GM21529 (cell line): ENCODE data around the gene LSAMP.

ENCODE experiments used
- ATAC-seq: cut with Tn5 transposase; IDR thresholded peaks from one replicate; pipeline ENCODE4 v1.9.1; 2021; ENCODE audit not compliant: unreplicated experiment

LSAMP gene

DNA sequence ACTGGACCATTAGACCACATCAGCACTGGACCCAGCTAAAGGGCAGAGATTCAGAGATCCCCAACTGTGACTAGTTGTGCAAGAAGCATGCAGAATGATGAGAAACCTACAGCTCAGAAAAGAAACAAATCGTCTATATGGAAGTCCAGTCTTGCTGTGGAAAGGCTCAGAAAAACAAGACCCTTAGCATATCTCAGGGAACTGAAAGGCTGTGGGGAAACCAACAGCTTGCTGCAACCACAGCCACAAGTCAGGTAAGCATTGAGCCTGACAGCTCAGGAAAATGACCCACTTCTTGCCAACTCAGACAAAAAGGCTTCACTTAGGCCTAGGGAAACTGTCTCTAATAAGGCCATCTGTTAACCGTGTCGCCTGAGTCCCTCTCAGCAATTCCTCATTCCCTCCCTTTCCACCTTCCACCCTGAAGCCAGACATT is 145.6 kb downstream of the LSAMP start:
- ATAC-seq, result no peak

DNA sequence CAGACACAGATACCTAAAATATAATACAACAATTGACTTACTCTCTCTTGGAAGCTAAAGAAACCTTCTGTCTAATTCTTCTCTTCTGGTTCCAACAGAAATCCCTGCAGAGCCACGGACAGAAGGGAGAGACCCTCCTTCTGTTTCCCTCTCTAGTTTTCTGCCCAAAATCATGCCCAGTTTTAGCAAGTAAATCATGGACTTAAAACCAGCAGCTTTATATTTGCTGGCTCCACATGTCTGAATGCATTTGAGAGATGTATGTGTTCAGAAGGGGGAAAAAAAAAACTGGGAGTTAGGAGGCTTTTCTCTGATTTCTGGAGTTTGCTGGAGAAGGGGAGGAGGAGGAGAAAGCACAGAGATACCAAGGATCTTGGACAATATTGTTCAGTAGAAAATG is 147.1 kb downstream of the LSAMP start:
- ATAC-seq, result no peak

DNA sequence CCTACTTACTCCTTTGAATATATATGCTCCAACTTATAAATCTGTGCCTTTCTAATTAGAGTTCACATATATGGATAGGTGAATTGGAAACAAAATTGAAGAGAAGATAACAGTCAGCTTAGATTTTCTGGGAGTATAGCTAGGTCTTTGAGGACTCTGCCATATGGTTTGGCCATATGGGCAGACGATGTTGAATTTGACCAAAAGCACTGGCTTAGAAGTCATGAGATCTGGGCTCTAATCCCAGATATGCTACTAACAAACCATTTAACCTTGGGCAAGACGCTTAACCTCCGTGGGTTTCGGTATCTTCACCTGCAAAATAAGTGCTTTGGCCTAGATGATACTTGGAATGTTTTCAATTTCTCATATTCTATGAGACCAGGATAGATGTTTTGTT is 154.1 kb downstream of the LSAMP start:
- ATAC-seq, result no peak

DNA sequence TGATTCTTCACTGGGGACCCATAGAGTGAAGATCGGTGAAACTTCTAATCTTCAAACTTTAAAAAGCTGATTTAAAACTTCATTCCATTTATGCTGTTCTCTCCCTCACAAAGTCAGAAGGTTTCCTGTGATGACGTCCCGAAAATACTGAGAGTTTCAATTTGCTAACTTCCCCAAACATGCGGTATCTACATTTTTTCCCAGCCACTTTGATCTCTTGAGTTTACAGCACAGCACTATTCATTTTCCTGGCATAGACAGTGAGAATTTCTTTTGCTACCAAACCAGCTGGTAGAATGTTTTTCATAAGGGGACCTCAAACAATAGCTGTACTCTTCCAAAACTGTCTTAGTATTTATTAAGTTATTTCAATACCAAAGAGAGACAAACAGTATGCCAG is 156.8 kb downstream of the LSAMP start:
- ATAC-seq, result no peak

DNA sequence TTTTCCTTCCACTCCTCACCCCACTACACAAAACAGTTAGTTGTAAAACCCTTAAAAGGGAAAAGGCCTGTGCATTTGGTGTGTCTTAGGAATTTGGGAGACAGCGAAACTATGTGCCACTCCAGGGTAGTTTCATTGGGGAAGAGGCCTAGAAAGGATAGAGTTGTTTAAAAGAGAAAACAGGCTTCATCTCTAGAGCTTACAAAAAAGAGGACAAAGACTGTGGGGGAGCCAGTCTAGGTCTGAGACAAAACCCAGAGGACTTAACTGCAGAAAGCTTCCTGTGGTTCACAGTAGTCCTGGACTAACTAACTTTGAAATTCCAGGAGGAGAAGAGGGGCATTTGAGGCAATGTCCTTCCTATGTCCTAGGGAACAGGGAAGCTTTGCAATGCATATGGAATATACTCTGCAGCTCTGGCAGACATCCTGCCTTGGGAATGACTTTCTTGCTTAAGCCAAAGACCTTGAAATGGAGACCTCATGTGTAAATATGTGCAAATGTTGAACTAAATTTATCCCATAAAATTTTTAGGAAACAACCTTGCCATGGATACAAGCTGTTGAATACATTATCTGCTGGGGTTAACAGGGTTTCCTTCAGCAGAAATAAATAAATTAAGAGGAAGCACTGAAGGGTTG is 159.4 kb downstream of the LSAMP start:
- ATAC-seq, result no peak

DNA sequence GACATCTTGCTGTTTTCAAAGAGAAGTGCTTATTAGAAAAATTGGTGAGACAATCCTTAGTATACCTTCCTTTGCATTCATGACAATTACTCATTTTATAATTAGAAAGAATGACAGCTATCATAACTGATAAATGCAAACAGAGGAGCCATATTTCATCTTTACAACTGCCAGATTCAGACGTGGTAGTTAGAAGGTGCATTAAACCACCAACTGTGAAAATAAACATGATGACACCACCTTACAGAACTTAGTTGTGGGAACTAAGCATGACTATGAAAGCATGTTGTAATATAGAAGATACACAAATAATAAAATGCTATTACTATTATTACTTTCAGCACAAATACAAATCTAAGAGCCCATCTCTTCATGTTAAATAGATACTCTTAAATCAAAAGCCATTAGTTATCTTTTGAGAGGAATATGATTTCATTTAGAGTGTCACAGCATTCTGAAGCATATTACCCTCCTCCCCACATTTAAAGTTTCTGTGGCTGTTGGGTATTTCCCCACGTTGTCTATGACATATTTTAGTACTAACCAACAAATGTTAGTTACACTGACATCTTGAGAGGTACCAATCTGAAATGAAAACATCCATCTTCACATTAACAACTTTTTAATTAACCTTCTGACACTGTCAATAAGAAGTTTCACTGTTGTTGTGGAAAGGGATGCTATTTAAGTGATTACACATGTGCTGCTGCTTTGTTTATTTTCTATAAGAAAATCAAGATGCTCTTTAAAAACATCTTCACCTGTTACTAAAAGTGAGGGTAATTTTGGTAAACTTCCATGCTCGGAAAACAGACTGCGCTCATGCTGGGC is 163.8 kb downstream of the LSAMP start:
- no peak for ATAC-seq

DNA sequence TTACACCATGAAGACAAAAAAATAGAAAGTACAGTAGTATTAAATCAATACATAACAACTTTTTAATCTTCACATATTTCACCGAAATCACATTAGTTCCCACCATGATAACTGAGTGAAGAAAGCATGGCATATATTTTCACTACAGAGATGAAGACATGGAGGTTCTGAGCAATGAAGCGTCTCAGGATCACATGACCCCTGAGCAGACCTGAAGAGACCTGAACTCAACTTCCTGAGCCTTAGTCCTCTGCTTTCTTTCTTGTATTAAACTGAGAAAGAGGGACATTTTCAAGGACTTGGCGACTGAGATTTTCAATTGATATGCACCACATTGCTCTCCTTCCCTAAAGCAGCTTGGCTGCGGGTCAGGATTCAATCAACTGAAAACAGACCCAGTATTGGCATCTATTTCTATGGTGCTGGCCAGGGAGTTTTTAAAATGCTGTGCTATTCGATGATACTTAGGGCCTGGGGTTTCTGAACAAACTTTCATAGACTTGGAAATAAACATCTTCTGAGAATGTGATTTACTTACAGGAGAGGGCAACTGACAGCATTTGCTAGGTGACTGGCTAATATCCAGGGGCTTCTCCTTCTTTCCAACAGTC is 165.1 kb downstream of the LSAMP start:
- no peak for ATAC-seq

DNA sequence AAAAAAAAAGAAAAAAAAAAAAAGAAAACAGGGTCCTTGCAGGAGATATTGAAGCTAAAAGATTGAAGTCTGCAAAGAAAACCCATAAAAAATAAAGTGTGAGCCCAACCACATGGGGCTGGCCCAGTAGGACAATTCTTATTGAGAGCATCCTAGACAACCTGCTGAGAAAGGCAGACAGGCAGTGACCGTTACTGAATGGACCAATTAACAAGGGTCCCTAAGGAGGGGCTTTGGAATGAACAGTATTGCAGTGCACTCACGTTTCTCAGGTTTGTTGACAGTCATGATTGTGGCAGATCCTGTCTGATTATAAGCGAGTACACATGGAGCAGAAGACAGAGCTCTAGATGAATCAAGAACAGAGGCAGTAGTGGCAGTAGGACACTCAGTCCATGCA is 168.6 kb downstream of the LSAMP start:
- no peak for ATAC-seq

DNA sequence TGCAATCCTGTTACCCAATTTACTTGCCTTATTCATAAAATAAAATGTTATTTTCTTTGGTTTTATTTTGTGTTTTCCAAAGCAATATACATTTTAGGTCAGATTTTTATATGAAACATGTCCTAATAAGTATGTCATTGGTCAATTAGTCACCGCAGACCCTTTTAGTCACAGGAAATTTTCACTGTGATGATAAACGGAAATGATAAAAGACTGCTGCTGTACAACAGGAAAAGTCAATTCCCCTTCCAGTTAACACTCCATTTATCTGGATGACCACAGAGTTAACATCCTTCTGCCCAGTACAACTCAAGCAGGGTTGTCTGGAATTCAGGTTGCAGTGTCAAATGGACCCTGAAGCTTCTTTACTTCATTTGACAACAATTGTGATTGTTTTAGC is 175.2 kb downstream of the LSAMP start:
- ATAC-seq, result no peak

DNA sequence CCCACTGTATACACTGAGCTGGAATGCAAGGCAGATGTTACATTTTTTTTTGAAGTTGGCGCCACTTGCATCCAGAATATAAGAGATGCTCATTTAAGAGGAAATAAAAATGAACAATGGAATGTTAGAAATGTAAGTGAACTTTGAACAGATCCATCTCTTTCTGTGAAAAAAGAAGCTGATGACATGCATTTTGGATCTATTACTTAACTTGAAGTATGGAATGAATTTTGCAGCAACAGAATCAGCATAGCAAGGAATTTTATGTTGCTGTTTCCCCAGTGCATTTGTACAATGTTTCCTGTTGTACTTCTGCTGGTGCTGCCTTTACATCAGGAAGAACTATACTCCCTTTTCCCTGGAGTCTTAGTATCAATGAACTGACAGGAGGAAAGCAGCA is 178.2 kb downstream of the LSAMP start:
- ATAC-seq, result no peak

DNA sequence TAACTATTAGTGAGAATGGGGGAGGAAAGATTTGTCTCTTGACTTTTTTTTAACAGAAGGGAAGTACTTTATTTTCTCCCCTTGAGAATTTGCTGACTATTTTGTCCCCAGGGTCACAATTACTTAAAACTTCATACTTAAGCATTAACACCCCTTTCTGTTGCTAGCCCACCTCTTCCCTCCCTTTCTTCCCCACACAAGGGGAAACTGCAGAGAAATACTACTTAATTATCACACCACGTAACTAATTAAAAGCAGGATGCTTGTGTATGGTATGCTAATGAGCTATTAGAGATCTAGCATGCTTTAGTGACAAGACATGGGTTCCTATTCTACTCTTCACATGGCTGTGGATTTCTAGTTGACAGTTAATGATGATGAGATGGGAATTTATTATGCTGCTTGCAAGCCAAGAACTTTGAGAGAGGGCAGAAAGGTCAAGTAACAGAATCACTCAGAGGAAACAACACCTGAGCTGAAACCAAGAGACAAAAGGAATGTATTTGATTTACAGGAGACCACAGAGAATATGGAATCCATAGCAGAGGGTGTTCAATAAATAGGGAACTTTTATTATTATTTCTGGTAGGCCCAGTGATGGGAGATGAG is 179.2 kb downstream of the LSAMP start:
- no peak for ATAC-seq

DNA sequence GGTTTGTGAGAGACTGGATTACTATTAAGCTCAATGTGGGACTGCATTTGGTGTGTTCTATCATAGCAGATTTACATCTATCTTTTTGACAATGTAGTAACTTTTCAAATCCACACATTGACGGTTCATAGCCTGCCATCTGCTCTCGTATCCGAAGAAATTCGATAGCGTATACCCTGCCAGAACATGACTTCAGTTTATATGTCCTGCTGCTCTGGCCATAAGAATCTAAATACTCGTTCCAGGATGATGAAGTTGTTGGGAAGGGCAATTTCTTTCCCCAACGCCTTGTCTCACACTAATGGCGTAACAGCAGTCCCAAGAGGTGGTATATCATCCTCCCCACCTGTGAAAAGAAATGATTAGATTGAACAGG is 180.0 kb downstream of the LSAMP start:
- no peak for ATAC-seq

DNA sequence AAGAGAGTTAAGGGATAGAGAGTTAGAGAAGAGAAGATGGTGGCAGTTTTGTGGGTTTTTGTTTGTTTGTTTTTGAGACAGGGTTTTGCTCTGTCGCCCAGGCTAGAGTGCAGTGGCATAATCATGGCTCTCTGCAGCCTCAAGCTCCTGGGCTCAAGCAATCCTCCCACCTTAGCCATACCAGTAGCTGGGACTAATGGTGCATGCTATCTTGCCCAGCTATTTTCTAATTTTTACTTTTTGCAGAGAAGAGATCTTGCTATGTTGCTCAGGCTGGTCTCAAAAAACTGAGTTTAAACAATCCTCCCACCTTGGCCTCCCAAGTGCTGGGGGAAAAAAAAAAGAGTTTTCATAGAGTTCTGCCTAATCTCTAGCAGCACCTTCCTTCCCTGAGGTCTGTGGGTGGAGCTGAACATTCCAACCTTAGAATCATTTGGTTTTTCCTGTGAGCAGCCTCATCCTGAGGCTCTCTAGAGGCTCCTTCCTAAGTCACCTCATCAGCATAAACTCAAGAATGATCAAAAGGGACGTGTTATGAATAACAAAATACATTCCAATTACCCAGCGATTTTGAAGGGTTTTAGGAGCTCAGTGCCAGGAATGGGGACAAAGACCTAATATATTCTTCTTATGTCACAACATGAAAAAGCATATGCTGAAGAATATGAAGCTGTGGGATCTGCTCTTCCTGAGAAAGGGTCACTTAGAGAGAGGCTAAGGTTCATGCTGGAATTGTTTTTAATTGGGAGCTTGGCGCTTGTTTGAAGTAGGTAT is 180.6 kb downstream of the LSAMP start:
- ATAC-seq, result no peak

DNA sequence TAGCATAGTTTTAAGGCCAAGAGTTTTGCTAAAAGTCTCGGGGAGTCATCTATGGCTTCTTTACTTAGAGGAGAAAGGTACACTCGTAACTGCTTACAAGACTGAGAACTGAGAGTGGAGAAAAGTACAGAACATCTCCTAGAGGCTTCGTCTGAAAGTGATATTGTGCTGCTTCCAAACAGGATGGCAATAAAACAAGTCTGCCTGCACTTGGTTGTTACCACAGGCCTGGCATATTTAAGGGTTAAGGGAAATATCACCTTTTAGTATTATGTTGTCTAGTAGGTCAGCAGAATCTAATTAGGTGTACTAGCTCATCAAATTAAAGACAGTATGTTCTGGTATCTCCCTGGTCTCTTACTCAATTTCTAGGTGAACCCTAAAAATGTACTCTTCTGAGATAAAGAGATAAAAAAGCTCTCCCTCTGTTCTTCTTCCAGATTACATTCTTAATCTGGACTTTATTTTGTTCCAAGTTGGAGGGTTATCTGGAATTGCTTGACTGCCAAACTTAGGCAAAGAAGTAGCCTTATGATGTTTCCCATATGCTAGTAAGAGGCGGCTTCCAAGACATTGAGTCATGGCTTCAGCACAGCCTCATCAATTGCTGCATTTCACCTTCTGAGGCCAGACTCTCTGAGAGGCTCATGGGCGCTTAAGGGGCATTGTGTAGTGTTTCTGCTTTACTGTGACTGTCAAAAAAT is 181.3 kb downstream of the LSAMP start:
- ATAC-seq, result no peak

DNA sequence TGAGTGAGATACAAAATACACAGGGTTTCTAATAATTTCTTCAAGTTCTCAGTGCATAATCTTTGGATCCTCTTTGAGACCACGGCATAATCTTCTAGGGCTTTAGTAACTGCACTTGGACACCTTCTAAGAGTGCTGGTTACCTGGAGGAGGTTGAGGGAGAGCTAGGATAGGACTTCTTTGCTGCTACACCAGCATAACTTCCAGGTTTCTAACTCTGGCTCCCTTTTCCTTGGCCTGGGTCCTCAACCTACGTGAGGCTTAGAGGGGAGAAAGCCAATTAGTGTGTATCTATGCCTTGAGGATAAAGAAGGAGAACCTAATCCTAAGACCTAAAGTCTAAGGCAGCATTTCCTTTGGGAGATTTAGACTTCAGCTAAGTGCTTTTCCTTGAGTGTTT is 184.8 kb downstream of the LSAMP start:
- no peak for ATAC-seq

DNA sequence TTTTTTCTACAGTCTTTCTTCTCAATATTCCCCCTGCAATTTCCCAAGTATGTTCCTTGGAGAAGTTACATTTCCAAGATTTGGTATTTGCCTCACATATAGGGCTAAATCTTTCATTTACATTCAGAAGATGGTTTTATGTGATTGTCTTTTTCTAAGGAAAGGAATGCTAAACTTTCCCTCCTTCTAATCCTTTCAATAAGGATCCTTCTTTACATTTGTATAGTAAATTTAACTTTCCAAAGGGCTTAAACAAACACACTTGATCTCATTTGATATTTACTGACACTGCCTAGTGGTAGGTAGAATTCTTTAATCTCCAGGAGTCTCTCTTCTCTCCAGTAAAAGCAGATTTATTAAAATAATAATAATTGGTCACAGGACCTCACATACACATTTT is 185.3 kb downstream of the LSAMP start:
- ATAC-seq, result no peak

DNA sequence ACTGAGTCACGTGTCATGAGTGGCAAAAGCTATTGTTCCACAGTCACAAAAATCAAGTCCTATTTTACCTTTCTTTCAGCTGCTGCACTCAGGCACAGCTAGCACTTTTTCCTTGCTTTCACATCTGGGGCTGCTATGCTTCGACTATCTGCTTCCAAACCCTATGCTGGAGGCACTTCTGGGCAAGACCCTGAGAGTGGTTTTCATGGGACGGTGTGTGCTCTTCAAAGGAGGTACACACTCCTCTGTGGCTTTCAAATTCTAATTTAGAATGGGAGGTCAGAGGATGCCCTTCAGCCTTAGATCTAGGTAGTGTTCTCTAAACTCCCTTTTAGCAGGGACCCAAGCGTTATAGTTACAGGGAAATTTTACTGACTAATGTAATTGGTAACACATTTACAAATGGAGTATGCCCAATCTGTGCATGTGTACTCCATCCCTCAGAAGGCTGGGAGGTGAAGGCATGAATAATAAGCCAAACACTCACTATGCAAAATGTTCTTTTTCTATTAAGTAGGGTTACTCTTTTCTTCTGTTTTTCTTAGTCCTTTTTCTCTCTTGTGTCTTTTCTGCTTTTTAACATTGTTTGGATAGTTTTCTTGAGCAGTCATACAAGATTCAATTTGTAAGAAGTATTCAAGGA is 188.3 kb downstream of the LSAMP start:
- no peak for ATAC-seq

DNA sequence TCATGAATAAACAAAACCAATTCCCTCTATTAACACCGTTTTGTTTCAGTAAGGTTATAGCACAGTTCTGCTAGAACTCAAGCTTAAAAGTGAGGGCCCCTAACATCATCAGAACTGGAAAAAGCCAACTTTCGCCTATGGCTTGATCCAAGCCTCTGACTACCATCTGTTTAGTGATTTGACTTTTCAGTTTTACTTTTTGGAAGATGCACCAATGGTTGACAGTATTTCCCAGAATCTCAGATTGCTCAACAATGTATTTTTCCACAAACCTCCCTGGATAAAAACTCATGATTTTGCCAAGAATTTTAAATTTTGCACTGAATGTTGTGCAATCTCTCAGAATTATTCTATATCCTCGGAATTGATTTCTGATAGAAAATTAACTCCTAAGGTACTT is 190.7 kb downstream of the LSAMP start:
- ATAC-seq, result no peak

DNA sequence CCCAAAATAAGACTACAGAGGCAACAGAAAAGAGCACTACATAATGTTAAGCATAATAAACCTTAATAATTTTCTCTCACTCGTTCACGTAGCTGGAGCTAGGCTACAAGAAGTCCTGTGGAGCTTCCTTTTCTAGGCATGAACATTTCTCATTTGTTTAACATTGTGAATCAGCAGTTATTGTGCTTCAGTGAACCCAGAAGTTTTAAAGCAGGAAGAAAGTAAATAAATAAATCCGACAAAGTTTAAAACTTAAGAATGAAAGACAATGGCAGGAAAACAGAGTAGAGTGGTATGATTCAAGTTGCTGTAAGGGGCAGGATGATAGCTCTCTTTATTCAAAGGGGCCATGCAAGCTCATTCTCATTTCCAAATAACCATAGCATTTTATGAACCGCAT is 191.8 kb downstream of the LSAMP start:
- ATAC-seq, result no peak

DNA sequence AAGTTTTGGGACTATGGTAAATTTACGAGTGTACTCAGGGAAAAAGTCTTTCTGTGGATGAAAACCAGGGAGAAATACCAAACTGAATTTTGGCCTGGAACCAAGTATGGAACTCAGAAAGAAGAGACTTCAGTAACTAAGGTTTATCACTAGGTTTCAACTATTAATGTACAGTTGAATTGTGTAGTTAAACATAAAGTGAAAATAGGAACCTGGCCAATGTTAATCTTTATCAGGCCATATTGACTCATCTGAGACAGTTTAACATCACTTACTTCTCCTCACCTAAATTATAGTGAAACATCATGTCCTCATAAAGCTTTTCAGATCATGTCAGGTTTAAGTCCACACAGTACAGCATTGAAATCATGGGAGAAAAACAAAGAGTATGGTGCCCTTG is 197.7 kb downstream of the LSAMP start:
- ATAC-seq, result no peak
